Measurements from ENCODE around the gene MDK.

The MDK gene, protein sequence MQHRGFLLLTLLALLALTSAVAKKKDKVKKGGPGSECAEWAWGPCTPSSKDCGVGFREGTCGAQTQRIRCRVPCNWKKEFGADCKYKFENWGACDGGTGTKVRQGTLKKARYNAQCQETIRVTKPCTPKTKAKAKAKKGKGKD

DNA sequence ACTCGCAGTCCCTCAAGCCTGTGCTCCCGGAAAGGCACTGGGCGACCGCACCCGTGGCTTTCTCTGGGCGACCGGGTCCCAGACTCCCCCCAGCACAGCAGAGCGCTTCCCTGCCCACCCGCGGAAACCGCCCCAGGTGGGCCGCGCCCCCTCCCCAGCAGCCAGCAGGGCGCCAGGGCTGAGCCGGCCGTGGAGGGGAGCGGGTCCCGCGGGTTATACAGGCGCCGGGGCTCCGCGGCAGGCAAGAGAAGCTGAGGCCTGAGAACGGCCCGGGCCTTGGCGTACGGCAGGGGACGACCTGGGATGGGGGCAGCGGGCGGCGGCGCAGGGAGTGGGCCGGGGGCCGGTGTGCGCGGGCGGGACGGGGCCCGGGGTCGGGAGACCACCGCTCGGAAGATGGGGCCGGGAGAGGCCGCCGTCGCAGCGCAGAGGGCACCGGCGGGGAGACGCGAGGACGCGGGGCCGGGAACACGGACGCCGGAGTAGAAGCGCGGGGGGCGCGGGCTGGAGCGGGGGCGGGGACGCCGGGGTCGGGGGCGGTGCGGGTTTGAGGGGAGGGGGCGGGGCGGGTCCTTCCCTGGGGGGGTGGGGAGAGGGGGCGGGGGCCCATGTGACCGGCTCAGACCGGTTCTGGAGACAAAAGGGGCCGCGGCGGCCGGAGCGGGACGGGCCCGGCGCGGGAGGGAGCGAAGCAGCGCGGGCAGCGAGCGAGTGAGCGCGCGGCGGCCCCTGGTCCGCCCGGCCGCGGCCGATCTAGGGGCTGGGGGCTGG is at the start of gene MDK:
TSS of gene MDK (plus strand) at position 622 of the 771 bp plus-strand sequence. CDS start 389 bp downstream, outside the sequence.
- DNase-seq, result no peak

DNA sequence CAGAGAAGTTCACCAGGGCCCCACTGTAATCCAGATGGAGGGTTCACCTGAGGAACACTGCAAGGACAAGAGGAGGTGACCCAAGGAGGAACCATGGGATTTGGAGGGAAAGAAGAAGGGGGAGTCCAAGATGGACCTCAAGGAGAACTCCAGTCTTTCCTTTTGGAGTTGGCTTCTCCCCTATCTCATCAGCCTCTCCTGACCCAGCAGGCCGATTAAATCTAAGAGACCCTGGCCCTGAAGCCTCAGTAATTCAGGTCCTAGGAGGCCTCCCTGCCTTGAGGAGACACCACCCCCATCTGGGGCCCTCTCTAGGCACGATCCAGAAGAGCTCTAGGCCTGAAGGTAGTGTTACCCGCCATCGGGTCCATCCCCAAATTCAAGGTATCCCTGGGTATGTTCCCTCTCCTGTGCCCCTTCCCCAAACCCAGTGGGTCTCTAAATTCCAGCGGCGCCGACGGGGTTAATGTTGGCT is 49.3 kb upstream of the MDK start:
- DNase-seq, result no peak

DNA sequence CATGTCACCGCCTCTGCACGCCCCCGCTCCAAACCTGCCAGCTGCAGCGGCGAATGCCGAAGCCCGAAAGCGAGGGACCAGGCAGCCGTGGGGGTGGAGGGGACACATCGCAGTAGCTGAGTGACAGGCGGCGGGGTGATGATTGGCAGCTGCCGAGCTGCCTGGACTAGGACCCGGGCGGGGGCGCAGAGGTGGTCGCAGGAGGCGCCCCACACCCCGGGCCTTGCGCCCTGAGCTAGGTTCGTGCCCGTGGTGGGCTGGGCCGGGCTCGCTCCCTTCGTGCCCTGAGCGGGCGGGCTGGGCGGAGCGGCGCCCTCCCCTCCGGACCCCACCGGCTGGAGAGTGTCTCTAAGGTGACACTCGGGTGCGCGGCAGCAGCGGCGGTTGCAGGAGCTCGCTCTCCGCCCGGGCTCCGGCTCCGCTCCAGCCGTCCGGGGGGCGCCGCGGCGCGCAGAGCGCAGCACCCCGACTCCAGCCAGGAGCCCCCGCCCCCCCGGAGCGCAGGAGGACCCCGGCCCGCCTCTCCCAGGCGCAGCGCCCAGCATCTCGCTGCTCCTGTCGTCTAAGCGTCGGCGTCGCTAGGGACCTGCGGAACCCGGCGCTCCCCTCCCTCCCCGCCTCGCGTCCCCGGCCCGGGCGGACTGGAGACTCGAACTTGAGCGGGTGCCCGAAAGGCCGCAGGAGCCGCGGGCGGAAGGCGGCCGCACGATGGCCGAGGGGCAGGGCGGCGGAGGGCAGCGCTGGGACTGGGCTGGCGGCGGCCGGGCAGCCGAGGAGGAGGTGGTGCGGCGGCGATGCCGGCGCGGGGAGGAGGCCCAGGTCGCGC is 48.7 kb upstream of the MDK start:
- no peak for DNase-seq

DNA sequence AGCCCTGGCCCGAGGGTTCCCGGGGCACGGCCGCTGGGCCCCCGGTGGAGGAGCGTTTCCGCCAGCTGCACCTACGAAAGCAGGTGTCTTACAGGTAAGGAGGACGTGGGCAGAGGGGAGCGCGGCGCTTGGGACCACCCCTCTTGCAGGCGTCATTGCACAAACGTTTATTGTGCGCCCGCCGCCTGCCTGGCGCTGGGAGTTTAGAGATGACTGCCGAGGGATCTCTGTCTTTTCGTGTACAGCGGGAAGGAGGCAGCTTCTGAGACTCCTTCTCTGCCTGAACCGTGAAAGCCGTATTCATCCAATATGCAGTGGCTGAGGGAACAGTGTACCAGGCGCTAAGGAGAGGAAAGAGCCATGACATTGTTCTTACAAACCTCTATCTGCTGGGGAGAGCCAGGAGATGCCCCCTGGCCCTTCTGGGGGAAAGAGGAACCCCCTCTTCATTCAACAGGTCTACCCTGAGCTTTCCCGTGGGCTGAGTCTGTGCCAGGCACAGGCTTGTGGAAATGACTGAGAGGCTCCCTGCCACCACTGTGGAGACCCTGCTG is 48.0 kb upstream of the MDK start:
- DNase-seq, result no peak

DNA sequence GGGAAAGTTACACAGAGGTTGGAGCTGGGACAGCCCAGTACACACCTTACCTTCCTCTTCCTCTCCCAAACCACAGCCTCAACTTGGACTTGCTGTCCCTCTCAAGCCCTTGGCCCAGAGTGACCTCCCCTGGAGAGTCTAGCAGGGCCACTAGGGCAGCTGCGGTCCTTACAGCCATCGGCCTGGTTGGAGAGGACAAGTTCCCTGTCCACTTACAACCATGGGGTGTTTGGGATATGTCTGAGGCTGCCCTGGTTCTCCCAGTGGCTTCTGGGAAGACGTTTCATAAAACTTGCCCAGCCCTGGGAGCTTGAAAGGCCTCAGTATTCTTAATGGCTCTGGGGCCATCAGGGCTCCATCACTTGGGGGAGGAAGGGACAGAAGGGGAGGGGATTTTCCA is 47.3 kb upstream of the MDK start:
- no peak for DNase-seq

DNA sequence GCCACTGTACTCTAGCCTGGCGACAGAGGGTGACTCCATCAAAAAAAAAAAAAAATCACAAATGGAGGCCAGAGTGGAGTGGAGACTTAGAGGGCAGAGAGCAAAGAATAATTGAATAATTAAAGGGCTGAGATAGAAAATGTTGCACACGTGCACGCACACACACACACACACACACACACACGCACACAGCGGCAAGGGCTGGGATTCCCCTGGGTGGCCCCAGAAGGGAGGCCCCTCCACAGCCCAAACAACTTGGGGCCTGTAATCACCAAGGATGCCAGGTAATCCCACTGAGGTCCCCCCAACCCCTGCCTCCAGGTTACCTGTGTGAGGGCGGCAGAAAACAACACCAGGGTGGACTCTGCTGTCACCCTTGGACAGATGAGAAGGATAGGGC is 46.2 kb upstream of the MDK start:
- DNase-seq, result no peak

DNA sequence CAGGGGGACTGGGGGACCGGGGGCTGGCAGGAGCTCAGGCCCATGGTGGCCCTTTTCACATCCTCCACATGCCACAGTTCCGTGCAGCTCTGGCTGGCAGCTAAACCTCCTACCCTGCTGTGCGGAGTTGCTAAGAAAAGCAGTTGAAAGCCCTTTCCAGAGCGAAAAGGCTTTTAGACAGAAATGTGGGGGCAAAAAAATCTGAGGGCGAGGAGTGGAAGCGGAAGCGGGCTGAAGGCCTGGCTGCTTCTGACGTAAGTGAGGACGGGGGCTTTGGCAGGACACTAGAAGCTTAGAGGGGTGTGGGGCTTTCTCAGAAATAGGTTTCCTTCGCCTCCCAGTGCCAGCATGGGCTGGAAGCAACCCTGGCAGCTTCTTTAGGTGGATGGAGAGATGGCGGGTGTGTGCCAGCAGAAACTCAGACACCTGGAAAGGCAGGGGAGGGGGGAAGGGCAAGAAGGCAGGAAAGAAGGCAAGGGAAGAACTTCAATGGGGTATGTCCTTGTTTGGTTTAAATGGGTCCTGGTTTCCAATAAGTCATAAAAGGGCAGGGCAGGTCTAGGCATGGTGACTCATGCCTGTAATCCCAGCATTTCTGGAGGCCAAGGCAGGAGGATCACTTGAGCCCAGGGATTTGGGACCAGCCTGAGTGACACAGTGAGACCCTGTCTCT is 45.4 kb upstream of the MDK start:
- no peak for DNase-seq

DNA sequence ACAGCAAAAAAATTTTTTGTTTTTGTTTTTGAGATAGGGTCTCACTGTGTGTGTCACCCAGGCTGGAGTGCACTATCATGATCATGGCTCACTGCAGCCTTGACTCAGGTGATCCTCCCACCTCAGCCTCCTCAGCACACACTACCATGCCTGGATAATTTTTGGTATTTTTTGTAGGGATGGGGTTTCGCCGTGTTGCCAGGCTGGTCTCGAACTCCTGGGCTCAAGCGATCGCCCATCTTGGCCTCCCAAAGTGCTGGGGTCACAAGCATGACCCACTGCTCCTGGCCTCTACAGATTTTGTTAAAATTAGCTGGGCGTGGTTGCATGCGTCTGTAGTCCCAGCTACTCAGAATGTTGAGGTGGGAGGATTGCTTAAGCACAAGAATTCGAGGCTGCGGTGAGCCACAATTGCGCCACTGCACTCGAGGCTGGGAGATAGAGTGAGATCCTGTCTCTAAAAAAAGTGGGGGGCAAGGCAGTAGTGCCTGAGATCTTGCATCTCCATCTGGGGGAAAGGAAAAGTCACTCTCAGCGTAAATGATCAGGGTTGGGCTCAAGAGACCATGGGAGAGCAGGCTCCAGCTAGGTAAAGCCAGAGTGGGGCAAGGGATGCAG is 44.8 kb upstream of the MDK start:
- DNase-seq, result no peak

DNA sequence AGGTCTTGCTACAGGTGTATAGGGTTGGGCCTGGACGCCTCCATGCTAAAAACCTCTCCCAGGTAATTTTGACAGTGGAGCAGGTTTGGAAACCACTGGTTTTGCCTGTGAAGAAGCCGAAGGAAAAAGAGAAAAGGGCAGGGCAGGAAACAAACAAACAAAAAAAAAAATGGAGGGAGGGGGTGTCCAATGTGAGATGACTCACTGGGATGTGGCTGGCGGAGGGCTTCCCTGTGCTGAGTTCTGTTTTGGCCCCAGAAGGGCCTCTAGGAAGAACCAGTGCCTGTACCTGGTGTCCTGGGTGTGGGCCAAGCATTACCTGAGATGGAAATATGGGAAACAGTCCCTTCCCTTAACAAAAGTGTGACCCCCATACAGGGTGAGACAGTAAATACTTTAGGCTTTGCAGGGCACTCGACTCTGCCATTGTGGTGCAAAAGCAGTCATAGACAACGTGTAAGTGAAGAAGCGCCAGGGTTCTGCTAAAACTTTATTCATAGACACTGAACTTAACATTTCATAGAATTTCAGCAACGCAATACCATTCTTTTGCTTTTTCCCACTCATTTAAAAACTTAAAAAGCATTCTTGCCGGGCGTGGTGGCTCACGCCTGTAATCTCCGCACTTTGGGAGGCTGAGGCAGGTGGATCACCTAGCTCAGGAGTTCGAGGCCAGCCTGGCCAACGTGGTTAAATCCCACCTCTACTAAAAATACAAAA is 43.7 kb upstream of the MDK start:
- DNase-seq, result no peak

DNA sequence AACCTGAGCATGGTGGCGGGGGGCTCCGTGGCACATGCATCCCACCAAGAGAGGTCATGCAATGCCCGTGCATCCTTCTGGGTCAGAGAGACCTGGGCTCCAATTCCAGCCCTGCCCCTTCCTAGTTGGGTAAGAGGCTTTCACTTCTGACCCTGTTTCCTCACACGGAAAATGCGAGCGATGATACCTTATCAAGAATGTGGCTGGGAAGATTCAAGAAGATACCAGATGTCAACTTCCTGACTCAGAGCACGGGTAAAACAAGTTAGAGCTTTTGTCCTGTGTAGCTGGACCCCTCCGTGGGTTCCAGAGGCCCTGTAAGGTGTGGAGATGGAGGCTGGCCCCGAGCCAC is 42.9 kb upstream of the MDK start:
- no peak for DNase-seq

DNA sequence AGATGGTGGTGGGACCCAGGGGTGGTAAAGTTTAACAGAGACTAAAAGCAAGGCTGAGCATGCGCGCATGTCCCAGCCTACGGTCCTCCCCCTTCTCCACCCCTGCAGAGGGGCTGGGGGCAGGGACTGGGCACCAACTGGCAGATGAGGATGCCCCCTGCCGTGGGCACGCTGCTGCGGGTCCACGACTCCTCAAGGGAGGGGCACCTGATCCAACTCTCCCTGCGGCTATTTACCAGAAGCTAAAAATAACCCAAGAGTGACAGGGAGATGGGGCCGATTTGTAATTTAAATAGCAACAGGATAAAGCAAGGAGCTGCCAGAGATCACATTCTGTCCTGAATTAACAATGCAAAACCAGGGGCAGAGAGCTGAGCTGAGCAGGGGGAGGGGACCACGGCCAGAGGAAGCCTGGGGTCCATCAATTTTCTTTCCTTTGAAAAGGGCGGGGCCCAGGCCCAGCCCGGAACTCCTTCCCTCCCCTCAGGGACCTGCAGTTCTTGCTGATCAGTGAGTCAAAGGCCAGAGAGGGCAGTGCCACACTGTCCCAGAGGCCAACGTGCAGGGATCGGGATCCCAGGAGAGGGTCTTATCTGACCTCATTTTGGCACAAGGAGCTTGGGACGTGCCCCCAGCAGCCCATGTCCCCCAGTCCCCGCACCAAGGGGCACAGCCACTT is 42.3 kb upstream of the MDK start:
- DNase-seq, result no peak

DNA sequence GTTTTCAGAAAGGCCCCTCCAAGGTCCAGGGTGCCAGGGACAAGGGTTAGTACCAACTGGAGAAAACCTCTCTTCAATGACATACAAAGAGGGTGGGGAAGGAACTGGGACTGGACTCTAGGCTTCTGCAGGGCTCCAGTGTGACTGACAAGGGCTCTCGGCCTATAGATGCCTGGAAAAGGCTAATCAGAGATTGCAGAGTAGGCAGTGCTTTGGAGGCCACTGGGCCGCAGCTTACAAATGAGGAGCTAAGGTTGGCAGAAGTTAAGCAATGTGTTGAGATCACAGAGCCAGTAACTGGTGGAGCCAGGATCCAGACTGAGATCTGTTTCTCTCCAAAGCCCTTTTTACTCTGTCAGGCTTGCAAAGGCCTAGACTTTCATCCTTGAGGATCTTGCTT is 41.7 kb upstream of the MDK start:
- no peak for DNase-seq

DNA sequence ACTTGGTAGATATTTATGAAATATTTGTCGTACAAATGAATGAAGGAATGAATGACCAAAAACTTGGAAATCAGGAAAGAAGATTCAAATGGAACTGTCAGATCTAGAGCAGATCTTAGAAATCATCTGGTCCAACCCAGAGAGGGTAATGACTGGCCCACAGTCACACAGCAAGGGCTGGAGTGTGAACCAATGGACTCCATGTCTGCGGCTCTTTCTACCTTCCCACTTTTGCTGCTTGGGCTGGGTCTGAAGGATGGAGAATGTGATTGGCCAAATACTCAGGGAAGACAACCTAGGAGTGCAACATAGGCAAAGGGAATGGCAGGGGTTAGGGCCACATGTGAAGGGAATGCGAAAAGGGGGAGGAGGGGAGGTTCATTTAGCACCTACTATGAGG is 40.0 kb upstream of the MDK start:
- DNase-seq, result no peak

DNA sequence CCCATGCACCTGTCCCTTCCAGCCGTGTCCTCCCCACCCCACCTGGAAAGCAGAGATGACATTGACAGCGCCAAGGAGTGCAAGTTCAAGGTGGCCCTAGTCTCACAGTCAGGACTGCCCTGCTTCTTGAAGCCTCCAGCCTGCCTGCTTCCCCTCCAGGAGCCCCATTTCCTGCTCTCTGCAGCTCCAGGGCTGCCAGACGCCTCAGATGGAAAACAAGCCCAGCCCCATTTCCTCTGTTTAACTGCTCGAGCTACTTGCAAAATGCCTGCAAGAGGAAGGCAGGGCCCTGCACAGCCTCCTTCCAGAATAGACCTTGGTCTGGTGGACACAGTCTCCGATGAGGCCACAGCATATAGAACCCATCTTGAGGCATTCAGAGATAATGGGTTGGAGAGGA is 39.2 kb upstream of the MDK start:
- no peak for DNase-seq

DNA sequence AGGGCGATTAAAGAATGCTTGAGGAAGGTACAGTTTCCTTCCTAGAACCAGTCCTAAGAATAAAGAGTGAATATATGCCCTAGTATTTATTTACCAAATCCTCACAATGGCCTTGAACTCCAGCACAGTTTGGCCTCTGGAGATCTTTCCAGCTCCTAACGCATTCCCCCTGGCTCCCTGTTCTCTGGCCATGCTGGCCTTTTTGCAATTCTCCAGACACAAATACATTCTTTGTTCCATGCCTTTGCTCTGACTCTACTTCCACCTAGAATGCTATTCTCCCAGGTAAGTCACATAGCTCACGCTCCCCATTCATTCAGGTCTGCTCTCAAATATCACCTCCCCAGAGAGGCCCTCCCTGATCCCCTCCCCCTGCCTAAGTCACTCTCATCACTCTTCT is 37.9 kb upstream of the MDK start:
- no peak for DNase-seq

DNA sequence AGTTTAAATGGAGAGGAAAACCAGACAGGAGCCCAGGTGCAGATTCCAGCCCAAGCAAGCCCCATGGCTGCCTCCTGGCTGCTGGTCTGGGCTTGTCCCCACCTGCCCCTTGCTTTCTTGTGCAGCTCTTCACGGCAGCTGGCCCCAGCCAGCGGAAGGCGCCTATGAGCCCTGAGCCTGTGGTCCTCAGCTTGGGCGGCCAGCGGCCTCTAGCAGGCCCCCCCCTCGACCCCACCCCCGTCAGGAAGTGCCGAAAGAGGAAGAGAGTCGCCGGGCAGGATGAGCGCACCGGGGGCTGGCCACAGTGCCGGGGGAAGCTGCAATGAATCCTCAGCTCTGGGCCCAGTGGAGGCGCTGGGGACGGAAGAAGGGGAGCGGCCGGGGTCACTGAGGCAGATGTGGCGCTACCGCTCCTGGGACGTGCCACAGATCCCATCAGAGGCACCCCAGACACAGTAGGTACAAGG is 36.3 kb upstream of the MDK start:
- DNase-seq, result no peak

DNA sequence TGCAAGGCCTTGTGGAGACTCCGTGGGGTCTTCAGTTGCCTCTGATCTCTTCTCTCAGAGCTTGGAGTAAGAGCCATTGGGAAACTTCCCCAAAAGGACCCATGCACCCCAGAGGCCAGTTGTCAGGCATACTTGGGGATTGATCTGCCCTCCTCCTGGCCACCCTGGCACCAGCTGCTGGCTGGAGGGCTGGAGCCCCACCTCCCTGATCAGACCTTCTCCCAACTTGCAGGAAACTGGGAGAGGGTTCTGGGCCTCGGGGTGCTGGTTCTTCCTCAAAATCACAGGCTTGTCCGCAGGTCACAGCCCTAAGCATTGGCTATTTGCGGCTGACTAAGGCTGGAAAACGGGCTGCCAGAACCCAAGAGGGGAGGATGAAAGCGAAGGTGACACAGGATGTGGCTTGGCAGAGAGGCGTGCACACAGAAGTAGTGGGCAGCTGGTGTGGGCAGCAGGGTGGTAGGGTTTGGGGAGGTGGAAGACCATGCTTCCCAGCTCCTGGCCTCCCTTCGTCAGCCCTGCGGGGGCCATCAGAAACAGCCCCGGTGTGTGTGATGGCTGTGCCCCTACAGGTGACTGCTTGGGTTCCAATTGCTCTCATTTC is 35.5 kb upstream of the MDK start:
- DNase-seq, result no peak

DNA sequence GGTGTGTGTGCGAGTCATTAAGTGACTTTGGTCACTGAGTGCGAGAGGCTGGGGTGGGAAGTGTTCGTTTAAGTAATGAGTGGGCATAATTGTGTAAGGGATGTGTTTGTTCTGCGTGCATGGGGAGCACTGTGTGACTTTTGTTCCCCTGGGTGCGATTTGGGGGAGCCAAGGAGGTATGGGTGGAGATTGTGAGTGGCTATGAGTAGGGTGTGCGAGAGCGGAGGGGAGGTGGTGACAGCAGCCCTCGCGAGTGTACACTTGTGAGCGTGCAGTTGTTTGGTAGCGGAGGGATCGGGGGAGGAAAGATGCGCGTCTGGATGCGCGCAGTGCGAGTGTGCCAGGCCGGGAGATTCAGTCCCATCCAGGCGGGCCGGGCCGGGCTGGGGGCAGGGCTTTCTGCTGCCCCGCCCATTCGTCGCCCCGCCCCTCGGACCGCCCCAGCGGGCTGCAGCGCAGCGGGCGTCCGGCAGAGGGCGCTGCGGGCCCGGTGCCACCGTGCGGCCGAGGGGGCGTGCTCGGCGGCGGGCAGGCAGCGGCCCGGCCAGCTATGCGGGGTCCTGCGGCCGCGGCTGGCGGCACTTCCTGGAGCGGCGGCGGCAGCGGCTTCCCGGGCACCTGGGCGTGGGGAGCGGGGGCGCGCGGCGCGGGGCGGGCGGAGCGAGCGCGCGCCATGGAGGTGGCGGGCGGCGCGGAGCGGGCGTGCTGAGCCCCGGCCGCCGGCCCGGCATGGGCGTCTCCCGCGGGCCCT is 34.4 kb upstream of the MDK start, which contains the start of gene DGKZ:
TSS of gene DGKZ (plus strand) at position 578 of the 751 bp plus-strand sequence. CDS start 197 bp downstream, outside the sequence.
- peak; percentile 33 for DNase-seq

DNA sequence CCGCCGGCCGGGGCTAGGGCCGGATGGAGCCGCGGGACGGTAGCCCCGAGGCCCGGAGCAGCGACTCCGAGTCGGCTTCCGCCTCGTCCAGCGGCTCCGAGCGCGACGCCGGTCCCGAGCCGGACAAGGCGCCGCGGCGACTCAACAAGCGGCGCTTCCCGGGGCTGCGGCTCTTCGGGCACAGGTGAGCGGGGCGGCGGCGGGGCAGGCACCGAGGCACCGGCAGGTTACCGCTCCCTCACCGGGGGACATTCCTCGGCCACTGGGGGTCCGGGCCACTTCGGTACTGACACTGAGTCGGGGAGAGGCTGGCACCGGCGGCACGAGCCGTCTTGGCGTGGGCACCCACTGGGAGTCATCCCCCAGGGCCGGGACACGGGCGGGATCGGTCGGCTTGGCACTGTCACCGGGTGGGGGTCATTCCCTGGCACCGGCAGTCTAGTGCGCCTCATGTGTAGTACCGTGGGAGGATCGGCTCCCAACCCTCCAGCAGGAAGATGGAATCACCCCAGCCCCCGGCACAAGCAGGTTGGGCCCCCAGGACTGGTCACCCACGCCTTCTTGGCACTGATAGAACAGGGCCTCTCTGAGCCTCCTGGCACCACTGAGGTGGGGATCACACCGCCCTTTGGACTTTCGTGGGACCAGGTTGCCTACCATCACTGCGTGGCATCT is 33.7 kb upstream of the MDK start:
- DNase-seq, result no peak

Data from NCI-H2029 treated with DMSO at 0.1 percent for 48 hours (cell line).